ENCODE data around the gene ENPP7. TPM values are rescaled to one million over a fixed set of nuclear protein-coding genes. Genes with fewer than 3 reads are reported as not detected.

ENPP7 gene
- total RNA-seq, 1 donor from 2014 or later = not detected

- Mint-ChIP-seq H3K4me3 (ENCODE audit: unreplicated experiment) (no peak overlapping the region), H3K27me3 (ENCODE audit: unreplicated experiment) (peaks cover 13% of the 10 kb centered on the region), H3K27ac (ENCODE audit: unreplicated experiment) (no peak overlapping the region), H3K36me3 (ENCODE audit: low read depth, unreplicated experiment) (no peaks in the 10 kb centered on the region), H3K4me1 (ENCODE audit: unreplicated experiment) (peaks cover 6% of the 10 kb centered on the region), H3K9me3 (ENCODE audit: unreplicated experiment) (no peaks in the 10 kb centered on the region)
- no peak for TF ChIP-seq CTCF (IDR thresholded peaks at IDR 0.05; ENCODE audit: unreplicated experiment)
- DNase-seq (ENCODE audit: low spot score) = no peak
Measured at GRCh38 chr17:79748295-79749099, 17.8 kb downstream of the ENPP7 start.

- H3K9me3 Mint-ChIP-seq (ENCODE audit: unreplicated experiment) = no peaks in the 10 kb centered on the region
- peaks cover 13% of the 10 kb centered on the region for H3K27me3 Mint-ChIP-seq (ENCODE audit: unreplicated experiment)
- DNase-seq (ENCODE audit: low spot score) = no peak
- no peak overlapping the region for H3K4me3 Mint-ChIP-seq (ENCODE audit: unreplicated experiment)
- H3K27ac Mint-ChIP-seq (ENCODE audit: unreplicated experiment) = no peak overlapping the region
- no peak for TF ChIP-seq CTCF (IDR thresholded peaks at IDR 0.05; ENCODE audit: unreplicated experiment)
- H3K36me3 Mint-ChIP-seq (ENCODE audit: low read depth, unreplicated experiment) = no peaks in the 10 kb centered on the region
- peaks cover 6% of the 10 kb centered on the region for H3K4me1 Mint-ChIP-seq (ENCODE audit: unreplicated experiment)
Measured at GRCh38 chr17:79749156-79749815, 18.5 kb downstream of the ENPP7 start.

- no peak for DNase-seq (ENCODE audit: low spot score)
- Mint-ChIP-seq H3K27ac (ENCODE audit: unreplicated experiment) (no peak overlapping the region), H3K4me3 (ENCODE audit: unreplicated experiment) (no peak overlapping the region), H3K4me1 (ENCODE audit: unreplicated experiment) (peaks cover 6% of the 10 kb centered on the region), H3K36me3 (ENCODE audit: low read depth, unreplicated experiment) (no peaks in the 10 kb centered on the region), H3K9me3 (ENCODE audit: unreplicated experiment) (no peaks in the 10 kb centered on the region), H3K27me3 (ENCODE audit: unreplicated experiment) (peaks cover 13% of the 10 kb centered on the region)
- TF ChIP-seq CTCF (IDR thresholded peaks at IDR 0.05; ENCODE audit: unreplicated experiment) = no peak
Measured at GRCh38 chr17:79749958-79750357, 19.2 kb downstream of the ENPP7 start.

GRCh38 chr17:79750650-79751545, 20.2 kb downstream of the ENPP7 start:
- Mint-ChIP-seq H3K27me3 (ENCODE audit: unreplicated experiment) (peaks cover 9% of the 10 kb centered on the region), H3K4me3 (ENCODE audit: unreplicated experiment) (no peak overlapping the region), H3K4me1 (ENCODE audit: unreplicated experiment) (peaks cover 6% of the 10 kb centered on the region), H3K9me3 (ENCODE audit: unreplicated experiment) (no peaks in the 10 kb centered on the region), H3K27ac (ENCODE audit: unreplicated experiment) (no peak overlapping the region), H3K36me3 (ENCODE audit: low read depth, unreplicated experiment) (no peaks in the 10 kb centered on the region)
- DNase-seq (ENCODE audit: low spot score) = no peak
- no peak for TF ChIP-seq CTCF (IDR thresholded peaks at IDR 0.05; ENCODE audit: unreplicated experiment)
